SK-N-SH treated with all-trans-retinoic acid at 6 μM for 48 hours (cell line): ENCODE data around the gene GOLGA5.

Source experiments
- ATAC-seq: fragments of 200-7000 bp; cut with Tn5 transposase; 3 replicates; pipeline ENCODE4 v1.9.1; 2020; ENCODE audit warnings: mild to moderate bottlenecking, moderate library complexity
- ARNTL ChIP-seq: fragments of 450-650 bp; formaldehyde crosslinking; IDR thresholded peaks from 2 replicates; pipeline ENCODE4 v1.5.0; 2020; ENCODE audit warnings: low read depth, mild to moderate bottlenecking, moderate library complexity, borderline replicate concordance
- CSDC2 ChIP-seq: fragments of 250-450 bp; sonication (Bioruptor Pico); IDR thresholded peaks from 2 replicates; pipeline ENCODE4 v1.5.0; 2020; ENCODE audit warnings: mild to moderate bottlenecking, moderate library complexity
- ESRRG ChIP-seq: fragments of 250-450 bp; sonication (Bioruptor Pico); IDR thresholded peaks from 2 replicates; pipeline ENCODE4 v1.6.1; 2021; ENCODE audit warnings: mild to moderate bottlenecking
- GLIS3 ChIP-seq: fragments of 250-450 bp; sonication (Bioruptor Pico); IDR thresholded peaks from 2 replicates; pipeline ENCODE4 v1.5.0; 2020; ENCODE audit warnings: mild to moderate bottlenecking, moderate library complexity
- ISL1 ChIP-seq: fragments of 250-450 bp; sonication (Bioruptor Pico); IDR thresholded peaks from 2 replicates; pipeline ENCODE4 v2.1.2; 2022; ENCODE audit warnings: mild to moderate bottlenecking, moderate library complexity
- OSR1 ChIP-seq: fragments of 250-450 bp; sonication (Bioruptor Pico); IDR thresholded peaks from 2 replicates; pipeline ENCODE4 v1.8.0; 2022; ENCODE audit warnings: moderate library complexity, mild to moderate bottlenecking, inconsistent platforms
- PPARA ChIP-seq: fragments of 250-450 bp; sonication (Bioruptor Pico); IDR thresholded peaks from 2 replicates; pipeline ENCODE4 v1.5.0; 2020; ENCODE audit warnings: mild to moderate bottlenecking, borderline replicate concordance
- RARB ChIP-seq: fragments of 250-450 bp; sonication (Bioruptor Pico); IDR thresholded peaks from 2 replicates; pipeline ENCODE4 v1.8.0; 2021; ENCODE audit warnings: mild to moderate bottlenecking, moderate library complexity
- SNAI2 ChIP-seq: fragments of 250-450 bp; sonication (Bioruptor Pico); IDR thresholded peaks from 2 replicates; pipeline ENCODE4 v1.5.0; 2020; ENCODE audit warnings: mild to moderate bottlenecking, moderate library complexity
- TCF4 ChIP-seq: fragments of 250-450 bp; sonication (Bioruptor Pico); IDR thresholded peaks from 2 replicates; pipeline ENCODE4 v1.8.0; 2021; ENCODE audit warnings: mild to moderate bottlenecking, moderate library complexity, borderline replicate concordance
- TOX ChIP-seq: fragments of 250-450 bp; sonication (Bioruptor Pico); IDR thresholded peaks from 2 replicates; pipeline ENCODE4 v1.8.0; 2021; ENCODE audit warnings: mild to moderate bottlenecking, moderate library complexity, borderline replicate concordance
- ZC3H10 ChIP-seq: fragments of 250-450 bp; sonication (Bioruptor Pico); IDR thresholded peaks from 2 replicates; pipeline ENCODE4 v1.5.1; 2021; ENCODE audit warnings: mild to moderate bottlenecking, moderate library complexity
- ZFP3 ChIP-seq: fragments of 250-450 bp; sonication (Bioruptor Pico); IDR thresholded peaks from 2 replicates; pipeline ENCODE4 v1.5.0; 2020; ENCODE audit warnings: mild to moderate bottlenecking, moderate library complexity
- ZFP30 ChIP-seq: fragments of 450-650 bp; formaldehyde crosslinking; IDR thresholded peaks from 2 replicates; pipeline ENCODE4 v1.5.0; 2022; ENCODE audit warnings: mild to moderate bottlenecking, moderate library complexity
- ZNF565 ChIP-seq: fragments of 450-650 bp; formaldehyde crosslinking; conservative IDR thresholded peaks from 2 replicates; pipeline ENCODE4 v1.5.0; 2020; ENCODE audit warnings: low read depth, mild to moderate bottlenecking, moderate library complexity
- ZNF70 ChIP-seq: fragments of 450-650 bp; formaldehyde crosslinking; IDR thresholded peaks from 2 replicates; pipeline ENCODE4 v1.5.0; 2020; ENCODE audit warnings: mild to moderate bottlenecking, moderate library complexity
- TF ChIP-seq, protein P1 (sequence below): fragments of 250-450 bp; sonication (Bioruptor Pico); IDR thresholded peaks from 2 replicates; pipeline ENCODE4 v1.5.1; 2021; ENCODE audit warnings: mild to moderate bottlenecking, moderate library complexity
- TF ChIP-seq, protein P2 (sequence below): fragments of 250-450 bp; sonication (Bioruptor Pico); IDR thresholded peaks from 2 replicates; pipeline ENCODE4 v1.5.0; 2020; ENCODE audit warnings: mild to moderate bottlenecking, moderate library complexity
- TF ChIP-seq, protein P3 (sequence below): fragments of 250-450 bp; sonication (Bioruptor Pico); IDR thresholded peaks from 2 replicates; pipeline ENCODE4 v1.5.1; 2020; ENCODE audit warnings: low read depth, mild to moderate bottlenecking, moderate library complexity

The GOLGA5 gene

DNA sequence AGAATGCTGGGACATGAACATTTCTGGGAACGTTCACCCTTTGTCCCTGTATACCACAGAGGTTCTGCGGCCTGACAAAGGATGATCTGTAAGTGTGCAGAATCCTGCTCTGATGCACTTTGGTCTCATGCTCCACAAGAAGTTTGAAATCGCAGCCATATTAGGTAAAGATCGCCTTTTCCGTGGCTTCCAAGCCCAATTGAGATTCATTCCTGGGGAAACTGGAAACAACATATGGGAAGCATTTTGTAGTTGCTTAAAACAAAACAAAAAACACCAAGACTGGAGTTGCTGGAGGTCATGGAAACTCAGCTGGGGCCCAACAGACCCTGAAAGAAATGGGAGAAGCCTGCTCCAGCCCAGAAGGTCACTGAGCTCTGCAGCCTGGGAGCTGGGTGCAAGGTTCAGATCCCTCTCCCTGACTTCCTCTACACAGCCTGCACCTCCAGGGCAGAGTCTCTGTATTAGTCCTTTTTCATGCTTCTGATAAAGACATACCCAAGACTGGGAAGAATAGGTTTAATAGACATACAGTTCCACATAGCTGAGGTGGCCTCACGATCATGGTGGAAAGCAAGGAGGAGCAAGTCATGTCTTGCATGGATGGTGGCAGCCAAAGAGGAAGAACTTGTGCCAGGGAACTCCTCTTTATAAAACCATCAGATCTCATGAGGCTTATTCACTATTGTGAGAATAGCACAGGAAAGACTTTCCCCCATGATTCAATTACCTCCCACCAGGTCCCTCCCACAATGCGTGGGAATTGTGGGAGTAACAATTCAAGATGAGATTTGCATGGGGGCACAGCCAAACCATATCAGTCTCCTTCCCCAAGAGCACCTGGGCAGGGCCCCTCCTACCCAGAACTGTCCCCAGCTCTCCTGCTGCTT, 68.0 kb downstream of the GOLGA5 start:
- no peak for ATAC-seq
- TF ChIP-seq TCF4 (CRISPR knock-in tag) (no peak), TOX (CRISPR knock-in tag) (no peak), GLIS3 (no peak), ISL1 (CRISPR knock-in tag) (no peak), PPARA (no peak), OSR1 (CRISPR knock-in tag) (no peak), ZC3H10 (CRISPR knock-in tag) (no peak), ZNF565 (CRISPR knock-in tag) (no peak), ZFP3 (CRISPR knock-in tag) (no peak), ESRRG (no peak), SNAI2 (CRISPR knock-in tag) (no peak)
- TF ChIP-seq, protein P1, sequence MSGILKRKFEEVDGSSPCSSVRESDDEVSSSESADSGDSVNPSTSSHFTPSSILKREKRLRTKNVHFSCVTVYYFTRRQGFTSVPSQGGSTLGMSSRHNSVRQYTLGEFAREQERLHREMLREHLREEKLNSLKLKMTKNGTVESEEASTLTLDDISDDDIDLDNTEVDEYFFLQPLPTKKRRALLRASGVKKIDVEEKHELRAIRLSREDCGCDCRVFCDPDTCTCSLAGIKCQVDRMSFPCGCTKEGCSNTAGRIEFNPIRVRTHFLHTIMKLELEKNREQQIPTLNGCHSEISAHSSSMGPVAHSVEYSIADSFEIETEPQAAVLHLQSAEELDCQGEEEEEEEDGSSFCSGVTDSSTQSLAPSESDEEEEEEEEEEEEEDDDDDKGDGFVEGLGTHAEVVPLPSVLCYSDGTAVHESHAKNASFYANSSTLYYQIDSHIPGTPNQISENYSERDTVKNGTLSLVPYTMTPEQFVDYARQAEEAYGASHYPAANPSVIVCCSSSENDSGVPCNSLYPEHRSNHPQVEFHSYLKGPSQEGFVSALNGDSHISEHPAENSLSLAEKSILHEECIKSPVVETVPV (CRISPR knock-in tag) = no peak
- TF ChIP-seq, protein P2, sequence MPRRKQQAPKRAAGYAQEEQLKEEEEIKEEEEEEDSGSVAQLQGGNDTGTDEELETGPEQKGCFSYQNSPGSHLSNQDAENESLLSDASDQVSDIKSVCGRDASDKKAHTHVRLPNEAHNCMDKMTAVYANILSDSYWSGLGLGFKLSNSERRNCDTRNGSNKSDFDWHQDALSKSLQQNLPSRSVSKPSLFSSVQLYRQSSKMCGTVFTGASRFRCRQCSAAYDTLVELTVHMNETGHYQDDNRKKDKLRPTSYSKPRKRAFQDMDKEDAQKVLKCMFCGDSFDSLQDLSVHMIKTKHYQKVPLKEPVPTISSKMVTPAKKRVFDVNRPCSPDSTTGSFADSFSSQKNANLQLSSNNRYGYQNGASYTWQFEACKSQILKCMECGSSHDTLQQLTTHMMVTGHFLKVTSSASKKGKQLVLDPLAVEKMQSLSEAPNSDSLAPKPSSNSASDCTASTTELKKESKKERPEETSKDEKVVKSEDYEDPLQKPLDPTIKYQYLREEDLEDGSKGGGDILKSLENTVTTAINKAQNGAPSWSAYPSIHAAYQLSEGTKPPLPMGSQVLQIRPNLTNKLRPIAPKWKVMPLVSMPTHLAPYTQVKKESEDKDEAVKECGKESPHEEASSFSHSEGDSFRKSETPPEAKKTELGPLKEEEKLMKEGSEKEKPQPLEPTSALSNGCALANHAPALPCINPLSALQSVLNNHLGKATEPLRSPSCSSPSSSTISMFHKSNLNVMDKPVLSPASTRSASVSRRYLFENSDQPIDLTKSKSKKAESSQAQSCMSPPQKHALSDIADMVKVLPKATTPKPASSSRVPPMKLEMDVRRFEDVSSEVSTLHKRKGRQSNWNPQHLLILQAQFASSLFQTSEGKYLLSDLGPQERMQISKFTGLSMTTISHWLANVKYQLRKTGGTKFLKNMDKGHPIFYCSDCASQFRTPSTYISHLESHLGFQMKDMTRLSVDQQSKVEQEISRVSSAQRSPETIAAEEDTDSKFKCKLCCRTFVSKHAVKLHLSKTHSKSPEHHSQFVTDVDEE (CRISPR knock-in tag) = no peak
- TF ChIP-seq, protein P3, sequence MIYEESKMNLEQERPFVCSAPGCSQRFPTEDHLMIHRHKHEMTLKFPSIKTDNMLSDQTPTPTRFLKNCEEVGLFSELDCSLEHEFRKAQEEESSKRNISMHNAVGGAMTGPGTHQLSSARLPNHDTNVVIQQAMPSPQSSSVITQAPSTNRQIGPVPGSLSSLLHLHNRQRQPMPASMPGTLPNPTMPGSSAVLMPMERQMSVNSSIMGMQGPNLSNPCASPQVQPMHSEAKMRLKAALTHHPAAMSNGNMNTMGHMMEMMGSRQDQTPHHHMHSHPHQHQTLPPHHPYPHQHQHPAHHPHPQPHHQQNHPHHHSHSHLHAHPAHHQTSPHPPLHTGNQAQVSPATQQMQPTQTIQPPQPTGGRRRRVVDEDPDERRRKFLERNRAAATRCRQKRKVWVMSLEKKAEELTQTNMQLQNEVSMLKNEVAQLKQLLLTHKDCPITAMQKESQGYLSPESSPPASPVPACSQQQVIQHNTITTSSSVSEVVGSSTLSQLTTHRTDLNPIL (CRISPR knock-in tag) = no peak

DNA sequence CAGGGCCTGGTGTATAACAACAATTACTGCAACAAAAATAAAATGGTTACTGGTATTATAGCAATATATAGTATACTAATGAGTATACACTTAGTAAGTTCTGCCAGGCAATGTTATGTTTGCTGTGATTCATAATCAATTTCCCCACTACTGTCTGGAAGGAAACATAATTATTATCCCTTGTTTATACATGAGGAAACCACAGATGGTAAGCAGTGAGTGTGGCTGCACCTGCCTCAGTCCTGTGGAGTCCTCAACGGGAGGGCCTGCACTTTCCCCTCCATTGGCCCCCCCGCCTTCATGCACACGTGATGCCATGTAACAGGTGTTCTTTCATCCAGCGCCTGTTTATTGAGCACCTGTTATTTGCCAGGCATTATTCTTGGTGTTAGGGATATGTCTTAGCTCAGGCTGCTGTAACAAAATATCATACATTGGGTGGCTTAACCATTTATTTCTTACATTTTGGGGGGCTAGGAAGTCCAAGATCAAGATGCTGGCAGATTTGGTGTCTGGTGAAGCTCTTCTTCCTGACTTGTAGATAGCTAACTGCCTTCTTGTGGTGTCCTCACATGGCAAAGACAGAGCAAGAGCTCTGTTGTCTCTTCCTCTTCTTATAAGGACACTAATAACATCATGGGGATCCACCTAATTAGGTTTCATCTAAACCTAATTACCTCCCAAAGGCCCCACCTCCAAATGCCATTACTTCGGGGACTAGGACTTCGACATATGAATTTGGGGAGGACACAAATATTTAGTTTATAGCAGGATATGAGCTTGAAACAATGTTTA, 69.4 kb downstream of the GOLGA5 start:
- TF ChIP-seq TOX (CRISPR knock-in tag) (no peak), ZFP30 (no peak), ARNTL (CRISPR knock-in tag) (no peak), OSR1 (CRISPR knock-in tag) (no peak), ISL1 (CRISPR knock-in tag) (no peak), ZNF70 (CRISPR knock-in tag) (no peak), RARB (CRISPR knock-in tag) (no peak), CSDC2 (no peak)
- TF ChIP-seq, protein P2 (CRISPR knock-in tag) = no peak
- TF ChIP-seq, protein P3 (CRISPR knock-in tag) = no peak
- TF ChIP-seq, all 23 proteins: peak for 0
- no peak for ATAC-seq
